Neural crest cell (in vitro differentiated cells): ENCODE measurements around the gene ADCY9. TPM values are rescaled to one million over a fixed set of nuclear protein-coding genes. Genes with fewer than 3 reads are reported as not detected.
"Not testable (repeated sequence)": the region's sequence is repeated elsewhere in the genome, so short reads cannot be mapped to it uniquely, and the experiment has no call there.

ENCODE experiments used
- DNase-seq: peaks from one replicate; pipeline ENCODE4 v3.0.0; 2021; ENCODE audit warnings: low read depth, mixed read lengths, low spot score
- H3K27ac Mint-ChIP-seq: one replicate; pipeline ENCODE4 v1.8.0; 2021; ENCODE audit warnings: mild to moderate bottlenecking, mixed read lengths; ENCODE audit not compliant: unreplicated experiment
- H3K27me3 Mint-ChIP-seq: 2 replicates; pipeline ENCODE4 v1.8.0; 2021; ENCODE audit warnings: low read depth, mild to moderate bottlenecking, mixed read lengths
- H3K36me3 Mint-ChIP-seq: 2 replicates; pipeline ENCODE4 v1.8.0; 2021; ENCODE audit warnings: low read depth, mild to moderate bottlenecking, mixed read lengths
- H3K4me1 Mint-ChIP-seq: 2 replicates; pipeline ENCODE4 v1.8.0; 2021; ENCODE audit warnings: mixed read lengths
- H3K4me3 Mint-ChIP-seq: one replicate; pipeline ENCODE4 v1.8.0; 2021; ENCODE audit warnings: mild to moderate bottlenecking, mixed read lengths
- H3K9me3 Mint-ChIP-seq: 2 replicates; pipeline ENCODE4 v1.8.0; 2021; ENCODE audit warnings: mixed read lengths
- CTCF ChIP-seq: fragments of 200-600 bp; sonication (generic); conservative IDR thresholded peaks from 2 replicates; pipeline ENCODE4 v1.5.0; 2021; ENCODE audit warnings: antibody characterized with exemption, mild to moderate bottlenecking
- long read RNA-seq: library from polyadenylated mRNA; unstranded; transcript quantifications from one replicate; pipeline ENCODE4 v2.0.0, GENCODE V29; 2020
- total RNA-seq: library from RNA; stranded (reverse); gene quantifications from 2 replicates; pipeline ENCODE4 v1.2.1, GENCODE V29; 2021

ADCY9 gene
- 9.4 and 11.6 TPM in 2 replicates for total RNA-seq
- long read RNA-seq, result 0 reads

DNA sequence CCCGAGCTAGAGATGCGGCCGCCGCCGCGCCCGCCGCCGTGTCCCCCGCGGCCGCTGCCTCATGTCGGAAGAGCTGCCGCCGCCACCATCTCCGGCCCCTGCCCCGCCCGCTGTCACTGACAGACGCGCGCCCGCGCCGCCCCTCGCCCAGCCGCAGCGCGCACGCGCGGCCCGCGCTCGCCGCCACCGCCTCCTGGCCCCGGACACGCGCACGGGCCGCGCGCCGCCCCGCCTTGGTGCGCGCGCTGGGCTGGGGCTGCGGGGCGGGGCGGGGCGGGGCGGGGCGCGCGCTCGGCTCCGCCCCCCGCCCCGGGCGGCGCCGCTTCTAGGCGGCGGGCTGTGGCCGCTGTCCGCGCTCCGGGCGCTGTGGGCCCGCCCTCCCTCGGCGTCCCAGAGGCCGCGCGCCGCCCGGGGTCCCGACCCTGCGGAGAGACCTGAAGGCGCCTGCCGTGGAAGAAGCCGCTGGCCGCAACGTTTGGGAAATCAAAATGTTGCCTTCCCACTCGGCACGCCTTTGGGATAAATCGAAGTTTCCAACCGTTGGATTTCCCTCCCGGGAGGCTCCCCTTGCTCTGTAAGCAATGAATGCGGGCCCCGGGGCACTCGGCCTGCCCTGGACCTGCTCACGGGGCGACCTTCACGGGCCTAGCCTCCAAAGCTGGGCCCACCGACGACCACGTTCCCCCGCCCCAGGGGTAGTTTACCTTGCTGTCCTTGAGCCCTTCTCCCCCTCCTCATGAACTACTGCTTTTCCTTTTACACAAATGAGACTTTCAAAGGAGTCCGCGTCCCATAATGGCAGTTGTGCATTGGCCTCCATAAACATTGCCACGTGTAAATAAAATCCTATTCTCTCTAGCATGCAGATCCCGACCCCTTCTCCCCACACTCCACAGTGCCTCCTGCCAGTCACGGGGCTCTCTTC, at the start of gene ADCY9:
Gene ADCY9, minus strand, starts transcription at position 118 of the 925 bp plus-strand sequence. CDS start 1,000 bp downstream, outside the sequence.
- H3K27ac Mint-ChIP-seq, result no peak within 1 kb of the TSS
- DNase-seq, result peak; percentile 72
- peaks cover 18% of the 10 kb centered on the region for H3K27me3 Mint-ChIP-seq
- TF ChIP-seq CTCF, result no peak
- H3K4me3 Mint-ChIP-seq, result peak within 1 kb of the TSS; percentile 85
- peaks cover 34% of the 10 kb centered on the region for H3K4me1 Mint-ChIP-seq
- no peaks in the 10 kb centered on the region for H3K9me3 Mint-ChIP-seq
- H3K36me3 Mint-ChIP-seq, result peaks cover 4% of the 10 kb centered on the region

GRCh38 chr16:4160658-4161430, 44.6 kb upstream of the ADCY9 start:
- Mint-ChIP-seq H3K27me3 (no peaks in the 10 kb centered on the region), H3K27ac (no peak overlapping the region), H3K4me3 (no peak overlapping the region), H3K4me1 (no peaks in the 10 kb centered on the region), H3K36me3 (no peaks in the 10 kb centered on the region), H3K9me3 (no peaks in the 10 kb centered on the region)
- no peak for DNase-seq
- TF ChIP-seq CTCF, result no peak

DNA sequence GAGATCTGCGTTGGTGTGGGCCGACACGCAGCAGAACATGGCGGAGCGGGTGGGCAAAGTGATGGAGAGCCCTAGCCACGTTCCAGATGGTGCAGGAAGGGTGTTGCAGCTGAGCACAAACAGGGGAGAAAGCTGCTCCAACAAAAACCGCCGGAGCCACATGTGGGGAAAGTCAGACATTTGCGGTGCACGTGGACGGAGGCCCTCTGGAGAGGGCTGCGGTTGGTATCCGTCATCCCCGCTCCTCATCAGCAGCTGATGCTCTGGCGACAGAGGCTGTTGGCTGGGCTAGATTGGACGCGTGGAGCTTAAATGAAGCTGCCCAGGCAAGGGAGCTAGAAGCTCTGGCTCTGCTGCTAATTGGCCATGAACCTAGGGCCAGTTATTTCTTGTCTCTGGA, 43.5 kb upstream of the ADCY9 start:
- Mint-ChIP-seq H3K4me1 (no peaks in the 10 kb centered on the region), H3K27ac (no peak overlapping the region), H3K9me3 (no peaks in the 10 kb centered on the region), H3K4me3 (no peak overlapping the region), H3K36me3 (no peaks in the 10 kb centered on the region), H3K27me3 (no peaks in the 10 kb centered on the region)
- no peak for DNase-seq
- no peak for TF ChIP-seq CTCF

- Mint-ChIP-seq H3K27me3 (no peaks in the 10 kb centered on the region), H3K36me3 (no peaks in the 10 kb centered on the region), H3K4me1 (no peaks in the 10 kb centered on the region), H3K27ac (no peak overlapping the region), H3K9me3 (no peaks in the 10 kb centered on the region), H3K4me3 (no peak overlapping the region)
- DNase-seq, result no peak
- TF ChIP-seq CTCF, result no peak
These were observed 42.2 kb upstream of the ADCY9 start for GRCh38 chr16:4158143-4159093.

- DNase-seq, result no peak
- no peaks in the 10 kb centered on the region for H3K36me3 Mint-ChIP-seq
- TF ChIP-seq CTCF, result no peak
- H3K27ac Mint-ChIP-seq, result no peak overlapping the region
- no peaks in the 10 kb centered on the region for H3K4me1 Mint-ChIP-seq
- no peaks in the 10 kb centered on the region for H3K27me3 Mint-ChIP-seq
- no peak overlapping the region for H3K4me3 Mint-ChIP-seq
- H3K9me3 Mint-ChIP-seq, result no peaks in the 10 kb centered on the region
These were observed 41.2 kb upstream of the ADCY9 start for GRCh38 chr16:4157376-4157825.

GRCh38 chr16:4156503-4156902, 40.3 kb upstream of the ADCY9 start:
- H3K9me3 Mint-ChIP-seq, H3K4me3 Mint-ChIP-seq, DNase-seq, H3K36me3 Mint-ChIP-seq, H3K4me1 Mint-ChIP-seq, H3K27ac Mint-ChIP-seq, H3K27me3 Mint-ChIP-seq: not testable (repeated sequence)

DNA sequence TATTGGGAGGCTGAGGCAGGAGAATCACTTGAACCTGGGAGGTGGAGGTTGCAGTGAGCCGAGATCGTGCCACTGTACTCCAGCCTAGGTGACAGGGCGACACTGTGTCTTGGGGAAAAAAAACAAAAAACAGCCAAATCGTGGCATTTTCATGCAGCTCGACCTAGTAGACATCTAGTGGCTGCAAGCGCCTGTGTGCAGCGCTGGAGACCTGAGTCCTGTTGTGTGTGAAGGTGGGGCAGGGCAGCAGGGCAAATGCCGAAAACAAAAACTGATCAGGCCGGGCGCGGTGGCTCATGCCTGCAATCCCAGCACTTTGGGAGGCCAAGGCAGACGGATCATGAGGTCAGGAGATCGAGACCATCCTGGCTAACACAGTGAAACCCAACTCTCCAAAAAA, 37.1 kb upstream of the ADCY9 start:
- not testable (repeated sequence) for H3K27ac Mint-ChIP-seq, H3K4me3 Mint-ChIP-seq

More for the DNA sequence above, 37.1 kb upstream of the ADCY9 start:
- DNase-seq, H3K4me1 Mint-ChIP-seq, H3K36me3 Mint-ChIP-seq, H3K9me3 Mint-ChIP-seq, H3K27me3 Mint-ChIP-seq: not testable (repeated sequence)
